HepG2 (cell line): Measurements from ENCODE around the gene DNTTIP2. TPM values are rescaled to one million over a fixed set of nuclear protein-coding genes. Genes with fewer than 3 reads are reported as not detected.

ENCODE experiments used
- CENPBD1 ChIP-seq: sonication (generic); formaldehyde crosslinking; IDR thresholded peaks from 2 replicates; pipeline ENCODE4 v1.8.0; 2022; ENCODE audit warnings: missing genetic modification reagents, low read depth, mild to moderate bottlenecking, borderline replicate concordance
- CERS6 ChIP-seq: sonication (generic); formaldehyde crosslinking; IDR thresholded peaks from 2 replicates; pipeline ENCODE4 v1.5.0; 2020; ENCODE audit warnings: missing genetic modification reagents
- CTCF ChIP-seq: sonication (generic); formaldehyde crosslinking; IDR thresholded peaks from 2 replicates; pipeline ENCODE4 v1.5.0; 2020; ENCODE audit warnings: mild to moderate bottlenecking, missing genetic modification reagents, moderate library complexity
- GZF1 ChIP-seq: sonication (generic); formaldehyde crosslinking; IDR thresholded peaks from 2 replicates; pipeline ENCODE4 v1.5.1; 2020; ENCODE audit warnings: mild to moderate bottlenecking, missing genetic modification reagents
- HNF1A ChIP-seq, 2 experiments: sonication (generic) in 1 of 2; formaldehyde crosslinking in 1 of 2; IDR thresholded peaks; 2 replicates each; pipeline versions ENCODE4 v1.4.0 to v1.6.1; 2016 to 2020; ENCODE audit warnings: borderline replicate concordance in 1 of 2, low read depth in 1 of 2, mild to moderate bottlenecking in 1 of 2, missing genetic modification reagents in 1 of 2
- ISX ChIP-seq: sonication (generic); formaldehyde crosslinking; conservative IDR thresholded peaks from 2 replicates; pipeline ENCODE4 v1.5.0; 2020; ENCODE audit warnings: missing genetic modification reagents
- PHF20 ChIP-seq: sonication (generic); formaldehyde crosslinking; IDR thresholded peaks from 2 replicates; pipeline ENCODE4 v1.5.0; 2020; ENCODE audit warnings: mild to moderate bottlenecking, missing genetic modification reagents
- POLR2A ChIP-seq, 2 experiments: IDR thresholded peaks; 2 replicates each; pipeline ENCODE4 v1.6.1; 2011; ENCODE audit warnings: low read depth in 2 of 2, low read length in 2 of 2, mild to moderate bottlenecking in 1 of 2, moderate library complexity in 1 of 2; ENCODE audit not compliant: insufficient read depth in 1 of 2
- SP5 ChIP-seq: IDR thresholded peaks from 2 replicates; pipeline ENCODE4 v1.6.1; 2016; ENCODE audit warnings: low read depth, borderline replicate concordance
- SSRP1 ChIP-seq: IDR thresholded peaks from 2 replicates; pipeline ENCODE4 v1.6.1; 2016; ENCODE audit warnings: control low read depth
- ZBTB2 ChIP-seq: sonication (generic); formaldehyde crosslinking; IDR thresholded peaks from 2 replicates; pipeline ENCODE4 v1.8.0; 2022; ENCODE audit warnings: low read depth, missing genetic modification reagents
- ZBTB38 ChIP-seq: sonication (generic); formaldehyde crosslinking; IDR thresholded peaks from 2 replicates; pipeline ENCODE4 v1.5.1; 2020; ENCODE audit warnings: mild to moderate bottlenecking, missing genetic modification reagents
- ZNF101 ChIP-seq: sonication (generic); formaldehyde crosslinking; IDR thresholded peaks from 2 replicates; pipeline ENCODE4 v1.4.0; 2020; ENCODE audit warnings: mild to moderate bottlenecking, low read depth, missing genetic modification reagents, borderline replicate concordance
- ZNF160 ChIP-seq: sonication (generic); formaldehyde crosslinking; IDR thresholded peaks from 2 replicates; pipeline ENCODE4 v1.8.0; 2022; ENCODE audit warnings: mild to moderate bottlenecking, inconsistent platforms, missing genetic modification reagents
- ZNF17 ChIP-seq: sonication (generic); formaldehyde crosslinking; IDR thresholded peaks from 2 replicates; pipeline ENCODE4 v1.5.0; 2020; ENCODE audit warnings: mild to moderate bottlenecking, missing genetic modification reagents
- ZNF260 ChIP-seq: sonication (generic); formaldehyde crosslinking; IDR thresholded peaks from 2 replicates; pipeline ENCODE4 v1.4.0; 2020; ENCODE audit warnings: missing genetic modification reagents, low read depth, mild to moderate bottlenecking, borderline replicate concordance
- ZNF34 ChIP-seq: sonication (generic); formaldehyde crosslinking; IDR thresholded peaks from 2 replicates; pipeline ENCODE4 v1.4.0; 2020; ENCODE audit warnings: mild to moderate bottlenecking, missing genetic modification reagents, borderline replicate concordance
- ZNF44 ChIP-seq: sonication (generic); formaldehyde crosslinking; IDR thresholded peaks from 2 replicates; pipeline ENCODE4 v1.5.1; 2020; ENCODE audit warnings: mild to moderate bottlenecking, missing genetic modification reagents
- ZNF484 ChIP-seq: sonication (generic); formaldehyde crosslinking; IDR thresholded peaks from 2 replicates; pipeline ENCODE4 v1.5.1; 2020; ENCODE audit warnings: mild to moderate bottlenecking, low read depth, missing genetic modification reagents, borderline replicate concordance
- ZNF614 ChIP-seq: IDR thresholded peaks from 2 replicates; pipeline ENCODE4 v1.6.1; 2018; ENCODE audit warnings: missing biosample characterization, missing genetic modification reagents, inconsistent platforms, borderline replicate concordance
- polyA plus RNA-seq, 8 experiments: library from polyadenylated mRNA; depleted of rRNA in 3 of 8; stranded (reverse) in 7 of 8; unstranded in 1 of 8; fragments of >200 nt; fragmentation: Illumina TruSeq in 4 of 8; extraction: Trizol in 4 of 8; gene quantifications; 2 replicates each; pipeline versions ENCODE4 v1.2.1 to v1.2.3, GENCODE V29; 2011 to 2016; ENCODE audit warnings: low read depth in 4 of 8, missing spikeins in 1 of 8, mixed read lengths in 1 of 8; ENCODE audit not compliant: insufficient read depth in 1 of 8
- total RNA-seq, 5 experiments: library from RNA; depleted of rRNA; stranded (reverse); fragments of >200 nt; fragmentation: Illumina TruSeq; extraction: Trizol; gene quantifications; 2 replicates each; pipeline ENCODE4 v1.2.3, GENCODE V29; 2016; ENCODE audit warnings: low read depth in 1 of 5

Gene DNTTIP2
- total and polyA plus RNA-seq, 2 of the 13 experiments (the other 11 are each of a cell fraction or from before 2014, with no cell fraction given), result 11.4 to 63.3 TPM

- TF ChIP-seq CENPBD1 (CRISPR knock-in tag), result no peak
- no peak for TF ChIP-seq ZBTB2
- no peak for TF ChIP-seq SSRP1 (CRISPR knock-in tag)
- TF ChIP-seq ZNF101, result no peak
- TF ChIP-seq ZNF34 (CRISPR knock-in tag), result no peak
- TF ChIP-seq ISX (CRISPR knock-in tag), result no peak
- TF ChIP-seq POLR2A (IDR thresholded peaks at IDR 0.05; ENCODE audit: insufficient read depth in 1 of 2, low read depth in 2 of 2, low read length in 2 of 2), result no peak
- TF ChIP-seq ZBTB38 (CRISPR knock-in tag), result no peak
- TF ChIP-seq ZNF44 (CRISPR knock-in tag), result no peak
- TF ChIP-seq ZNF614, result peak; percentile 94
- no peak for TF ChIP-seq ZNF260 (CRISPR knock-in tag)
- TF ChIP-seq SP5 (CRISPR knock-in tag), result peak; percentile 46; the same call in 1 of the 2 replicates
- TF ChIP-seq CTCF (CRISPR knock-in tag), result 0 out of 2 replicates have a peak, but pooled peaks have one; percentile 9
- TF ChIP-seq HNF1A (IDR thresholded peaks at IDR 0.05; ENCODE audit: low read depth), result peak; percentile 35; the same call in 1 of the 2 replicates
- TF ChIP-seq HNF1A (CRISPR knock-in tag; IDR thresholded peaks at IDR 0.05; ENCODE audit: borderline replicate concordance), result peak; percentile 70; the same call in 1 of the 2 replicates
- no peak for TF ChIP-seq CERS6 (CRISPR knock-in tag)
- TF ChIP-seq ZNF484 (CRISPR knock-in tag), result no peak
- TF ChIP-seq PHF20, result no peak
- no peak for TF ChIP-seq GZF1 (CRISPR knock-in tag)
- TF ChIP-seq ZNF17, result no peak
- TF ChIP-seq ZNF160, result no peak
Observed at GRCh38 chr1:93827633-93828366, 51.2 kb downstream of the DNTTIP2 start (continued).
